Measurements from ENCODE around the gene CNTN4.
"Not testable (repeated sequence)": the region's sequence is repeated elsewhere in the genome, so short reads cannot be mapped to it uniquely, and the experiment has no call there.

Gene CNTN4

DNA sequence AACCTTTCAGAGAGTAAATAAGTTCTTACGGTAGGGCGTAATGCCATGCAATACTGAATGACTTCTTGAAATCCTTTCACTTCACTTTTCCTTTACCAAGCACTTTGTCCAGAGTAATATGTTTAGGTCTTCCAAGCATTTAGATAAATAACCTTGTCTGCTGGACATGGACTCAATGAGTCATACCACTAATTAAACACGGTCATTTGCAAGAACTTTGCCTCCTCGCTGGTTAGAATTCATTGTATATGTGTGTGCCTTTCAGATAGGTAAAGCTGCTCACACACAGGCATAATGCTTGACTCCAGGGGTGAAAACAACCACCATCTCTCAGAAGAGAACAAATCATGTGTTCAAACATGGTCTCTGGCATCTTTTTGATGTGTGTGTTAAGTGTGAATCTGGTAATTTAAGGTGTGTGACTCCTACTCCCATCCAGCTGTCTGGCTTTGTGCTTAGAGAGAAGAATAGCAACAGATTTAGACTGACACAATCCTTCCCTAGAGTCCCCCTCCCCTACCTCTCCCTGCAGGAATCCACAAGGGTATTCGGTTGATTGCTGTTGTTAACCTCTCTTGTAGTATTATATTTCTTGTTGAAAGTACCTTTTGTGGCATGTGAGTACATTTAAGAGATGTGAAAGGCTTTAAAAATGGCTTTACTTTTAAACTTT, 419.0 kb downstream of the CNTN4 start:
- DNase-seq (ENCODE audit: low spot score) = no peak

DNA sequence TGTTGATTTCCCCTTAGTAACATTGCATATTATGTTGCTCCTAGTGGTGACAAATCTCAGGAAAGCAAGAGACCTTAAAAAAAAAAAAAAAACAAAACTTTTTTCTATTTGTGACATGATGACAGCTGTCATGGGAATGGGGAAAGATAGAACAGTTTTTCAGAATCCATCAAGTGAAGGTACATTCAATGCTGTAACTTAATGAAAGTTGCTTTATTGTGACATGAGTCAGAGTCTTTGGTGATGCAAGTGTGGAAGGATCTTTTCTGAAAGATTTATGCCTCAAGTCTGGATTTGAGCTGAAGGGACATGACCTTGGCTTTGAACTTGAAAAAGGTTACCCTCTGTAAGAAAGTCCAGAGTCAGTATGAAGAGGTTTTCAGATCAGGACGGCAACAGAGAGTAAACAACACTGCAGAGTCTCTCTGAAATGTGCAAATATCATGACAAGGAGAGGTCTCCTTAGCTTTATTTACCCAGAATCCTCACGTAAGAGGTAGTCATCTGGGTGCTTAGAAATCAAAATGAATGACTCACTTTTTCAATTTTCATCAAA, 424.7 kb downstream of the CNTN4 start:
- no peak for DNase-seq (ENCODE audit: low spot score)

DNA sequence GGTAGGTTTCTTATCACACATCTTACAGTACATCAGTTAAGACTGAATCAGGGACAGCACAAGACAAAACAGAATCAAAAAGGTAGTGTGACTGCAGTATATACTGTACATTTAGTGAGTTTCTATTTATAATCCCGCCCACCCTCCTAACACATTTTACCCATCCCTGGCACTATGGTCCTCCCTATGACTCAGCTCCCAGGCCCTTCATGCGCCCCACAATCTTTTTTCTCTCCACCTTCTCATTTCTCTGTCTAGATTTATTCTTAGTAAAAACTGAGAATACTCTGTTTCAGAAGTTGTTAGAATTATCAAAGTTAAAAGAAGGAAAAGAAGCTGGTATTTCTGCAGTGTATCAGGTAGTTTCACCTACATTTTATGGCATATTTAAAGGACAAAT, 427.3 kb downstream of the CNTN4 start:
- DNase-seq (ENCODE audit: low spot score) = no peak

DNA sequence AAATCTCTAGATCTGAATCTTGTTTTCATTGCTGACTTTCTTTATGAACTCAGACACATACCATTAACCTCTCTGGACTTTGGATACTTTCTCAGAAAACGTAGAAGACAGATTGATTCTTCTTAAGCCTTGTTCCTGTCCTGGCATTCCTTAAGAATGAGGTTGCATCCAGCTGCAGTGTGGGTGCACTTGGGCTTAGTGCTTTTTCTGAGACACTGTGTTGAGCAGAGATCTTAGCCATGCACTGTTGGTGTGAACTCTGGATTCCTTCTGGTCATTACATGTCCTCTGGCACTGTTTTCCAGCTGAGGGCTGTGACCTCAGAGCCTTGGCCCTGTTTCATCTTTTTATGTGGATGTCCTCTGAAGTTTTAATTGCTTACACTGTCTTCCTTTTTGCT, 428.3 kb downstream of the CNTN4 start:
- no peak for DNase-seq (ENCODE audit: low spot score)

DNA sequence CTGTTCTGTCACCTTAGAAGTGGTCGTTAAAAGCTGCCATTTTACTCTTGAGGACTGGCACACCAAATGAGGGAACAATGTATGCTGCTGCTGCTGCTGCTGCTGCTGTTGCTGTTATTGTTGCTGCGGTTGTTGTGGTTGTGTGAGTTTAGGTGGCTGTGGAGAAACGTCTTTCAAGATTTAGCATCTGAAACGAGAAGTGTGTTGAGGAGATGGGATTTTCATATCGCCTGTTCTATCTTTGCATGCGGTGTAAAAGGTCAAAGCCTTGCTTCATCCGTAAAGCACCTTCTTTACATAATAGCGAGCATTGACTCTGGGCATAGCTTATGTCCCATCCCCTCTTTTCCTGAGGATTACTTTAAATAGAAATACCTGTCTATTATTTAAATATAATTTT, 428.7 kb downstream of the CNTN4 start:
- DNase-seq (ENCODE audit: low spot score) = not testable (repeated sequence)

DNA sequence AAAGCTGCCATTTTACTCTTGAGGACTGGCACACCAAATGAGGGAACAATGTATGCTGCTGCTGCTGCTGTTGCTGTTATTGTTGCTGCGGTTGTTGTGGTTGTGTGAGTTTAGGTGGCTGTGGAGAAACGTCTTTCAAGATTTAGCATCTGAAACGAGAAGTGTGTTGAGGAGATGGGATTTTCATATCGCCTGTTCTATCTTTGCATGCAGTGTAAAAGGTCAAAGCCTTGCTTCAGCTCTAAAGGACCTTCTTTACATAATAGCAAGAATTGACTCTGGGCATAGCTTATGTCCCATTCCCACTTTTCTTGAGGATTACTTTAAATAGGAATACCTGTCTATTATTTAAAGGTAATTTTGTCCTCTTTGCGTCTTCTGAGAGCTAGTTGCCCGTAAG, 436.1 kb downstream of the CNTN4 start:
- not testable (repeated sequence) for DNase-seq (ENCODE audit: low spot score)

DNA sequence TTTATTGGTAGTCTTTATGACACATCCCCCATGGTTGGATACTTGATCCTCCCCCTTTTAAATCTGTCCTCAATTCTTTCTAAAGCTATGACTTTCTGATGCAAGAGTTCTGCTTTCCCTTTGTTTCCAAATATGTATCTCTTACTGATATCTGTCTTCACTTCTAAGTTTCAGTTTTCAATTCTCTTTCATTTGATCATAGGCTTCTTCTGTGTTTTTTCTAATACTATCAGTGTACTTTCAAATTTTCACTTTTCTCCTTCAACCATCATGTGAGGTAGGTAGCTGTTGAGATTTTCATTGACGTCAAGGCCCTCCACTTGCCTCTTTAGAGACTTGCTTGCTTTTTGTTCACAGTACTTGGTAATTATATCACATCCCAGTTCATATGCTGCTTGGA, 436.5 kb downstream of the CNTN4 start:
- no peak for DNase-seq (ENCODE audit: low spot score)

DNA sequence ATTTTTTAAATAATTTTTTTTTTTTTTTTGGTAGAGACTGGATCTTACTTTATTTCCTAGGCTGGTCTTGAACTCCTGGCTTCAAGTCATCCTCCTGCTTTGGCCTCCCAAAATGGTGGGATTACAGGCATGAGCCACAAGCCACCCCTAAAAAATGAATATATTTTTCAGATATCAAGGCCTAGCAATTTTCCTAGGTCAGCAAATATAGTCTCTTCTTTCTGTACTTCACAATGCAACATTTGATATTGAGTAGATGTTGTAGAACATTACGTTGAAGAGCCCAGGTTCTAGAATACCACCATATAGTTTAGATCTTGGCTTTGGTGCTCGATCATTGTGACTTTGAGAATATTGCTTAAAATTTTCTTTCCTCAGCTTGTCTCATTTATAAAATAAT, 437.9 kb downstream of the CNTN4 start:
- DNase-seq (ENCODE audit: low spot score) = no peak

DNA sequence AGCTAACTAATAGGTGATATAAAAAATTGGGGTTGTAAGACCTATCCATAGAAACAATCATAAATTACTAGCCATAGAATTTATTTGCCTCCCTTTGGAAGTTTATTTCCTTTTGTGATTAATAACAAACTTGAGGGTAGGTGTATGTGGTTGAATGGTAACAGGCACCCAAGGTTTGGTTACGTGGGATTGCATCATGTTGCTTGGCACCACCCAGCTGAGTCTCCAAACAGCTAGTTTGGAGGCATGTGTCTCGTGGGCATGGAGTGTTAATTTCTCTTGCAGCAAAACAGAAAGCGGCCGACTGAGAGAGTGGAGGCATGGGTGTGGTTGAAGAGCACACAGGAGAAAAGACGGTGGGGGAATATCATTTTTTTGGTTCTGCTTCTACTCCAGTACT, 441.4 kb downstream of the CNTN4 start:
- DNase-seq (ENCODE audit: low spot score) = no peak

DNA sequence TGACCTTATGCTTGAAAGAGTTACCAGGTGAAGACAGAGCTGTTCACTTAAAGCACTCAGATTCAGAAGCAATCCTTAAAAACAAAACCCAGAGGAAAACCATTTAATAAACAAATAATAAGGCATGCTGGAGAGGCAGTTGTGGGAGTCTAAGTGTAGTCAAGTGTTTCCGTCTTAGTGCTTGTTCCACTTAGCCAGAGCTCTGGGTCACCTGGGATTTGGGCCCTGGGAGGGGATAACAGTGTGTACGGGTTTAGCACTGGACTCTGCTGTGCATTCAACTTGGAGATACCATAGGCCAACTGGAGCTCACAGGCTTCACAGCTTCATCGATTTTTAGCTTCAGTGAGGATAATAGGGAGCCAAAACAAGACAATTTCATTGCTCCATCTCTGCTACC, 444.6 kb downstream of the CNTN4 start:
- no peak for DNase-seq (ENCODE audit: low spot score)

DNA sequence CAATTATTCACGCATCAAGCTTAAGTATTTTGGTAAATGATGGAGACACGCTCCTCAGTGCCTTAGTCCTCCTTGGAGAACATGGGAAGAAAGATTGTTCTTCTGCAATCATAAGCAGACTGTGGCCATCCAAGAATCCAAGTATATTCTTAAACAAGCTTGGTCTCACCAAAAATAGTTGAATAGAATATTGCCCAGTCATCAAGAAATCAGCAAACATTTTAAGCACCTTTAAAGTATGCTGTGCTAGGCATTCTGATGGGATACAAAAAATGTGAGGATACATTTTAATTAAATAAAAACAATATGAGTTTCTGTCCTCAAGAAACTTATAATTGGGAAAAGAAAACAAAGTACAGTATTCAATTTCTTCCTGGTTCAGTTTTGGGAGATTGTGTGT, 445.5 kb downstream of the CNTN4 start:
- no peak for DNase-seq (ENCODE audit: low spot score)

DNA sequence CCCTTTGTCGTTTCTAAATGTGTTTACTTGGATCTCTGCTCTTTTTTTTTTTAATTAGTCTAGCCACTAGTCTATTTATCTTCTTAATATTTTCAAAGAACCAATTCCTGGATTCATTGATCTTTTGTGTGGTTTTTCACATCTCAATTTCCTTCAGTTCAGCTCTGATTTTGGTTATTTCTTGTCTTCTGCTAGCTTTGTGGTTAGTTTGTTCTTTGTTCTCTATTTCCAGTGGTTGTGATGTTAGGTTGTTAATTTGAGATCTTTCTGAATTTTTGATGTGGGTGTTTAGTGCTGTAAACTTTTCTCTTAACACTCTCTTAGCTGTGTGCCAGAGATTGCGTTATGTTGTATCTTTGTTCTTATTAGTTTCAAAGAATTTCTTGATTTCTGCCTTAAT, 446.1 kb downstream of the CNTN4 start:
- no peak for DNase-seq (ENCODE audit: low spot score)

DNA sequence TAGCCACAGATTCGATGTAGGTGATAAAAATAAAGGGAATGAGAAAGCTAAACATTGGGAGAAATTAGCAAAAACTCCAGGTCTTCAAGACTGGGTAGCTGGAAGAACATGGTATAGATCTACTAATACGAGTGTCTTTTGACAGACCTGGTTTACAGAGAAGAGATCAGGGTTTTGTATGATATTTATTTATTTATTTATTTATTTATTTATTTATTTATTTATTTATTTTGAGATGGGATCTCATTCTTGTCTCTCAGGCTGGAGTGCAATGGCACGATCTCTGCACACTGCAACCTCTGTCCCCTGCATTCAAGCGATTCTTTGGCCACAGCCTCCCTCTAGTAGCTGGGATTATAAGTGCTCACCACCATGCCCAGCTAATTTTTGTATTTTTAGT, 448.4 kb downstream of the CNTN4 start:
- DNase-seq (ENCODE audit: low spot score) = no peak

DNA sequence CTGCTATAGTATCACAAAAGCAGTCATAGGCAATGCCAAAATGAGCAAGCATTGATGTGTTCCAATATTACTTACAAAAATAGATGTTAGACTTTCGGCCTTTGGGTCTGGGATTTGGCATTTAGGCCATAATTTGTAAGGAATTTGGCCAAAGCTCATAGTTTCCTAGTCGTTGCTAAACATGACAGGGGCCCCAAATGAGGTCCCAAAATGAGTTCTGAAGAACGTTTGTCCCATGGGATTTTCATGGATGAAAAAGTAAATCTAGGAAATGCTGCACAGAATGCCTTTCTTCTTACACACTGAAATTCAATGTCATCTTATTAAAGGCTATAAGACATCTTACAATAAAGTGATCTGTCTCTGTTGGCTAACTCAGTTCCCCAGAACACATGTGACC, 456.0 kb downstream of the CNTN4 start:
- DNase-seq (ENCODE audit: low spot score) = no peak

DNA sequence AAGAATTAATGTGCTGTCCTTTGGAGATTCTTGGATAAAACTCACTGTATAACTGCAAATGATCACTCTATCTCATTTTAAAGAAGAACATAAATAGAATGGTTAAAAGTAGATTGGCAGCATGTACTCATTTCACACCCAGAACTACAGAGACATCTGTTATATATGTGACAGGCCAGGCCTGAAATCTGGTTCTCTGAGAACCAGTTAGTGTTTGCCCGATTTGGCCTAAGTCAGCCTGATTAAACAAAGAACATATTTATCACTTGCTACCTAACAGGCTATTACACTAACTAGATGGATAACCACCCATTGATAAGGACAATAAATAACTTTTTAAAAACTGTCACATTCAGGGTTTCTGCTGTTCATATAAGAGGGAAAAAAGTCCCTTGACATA, 460.1 kb downstream of the CNTN4 start:
- DNase-seq (ENCODE audit: low spot score) = no peak

DNA sequence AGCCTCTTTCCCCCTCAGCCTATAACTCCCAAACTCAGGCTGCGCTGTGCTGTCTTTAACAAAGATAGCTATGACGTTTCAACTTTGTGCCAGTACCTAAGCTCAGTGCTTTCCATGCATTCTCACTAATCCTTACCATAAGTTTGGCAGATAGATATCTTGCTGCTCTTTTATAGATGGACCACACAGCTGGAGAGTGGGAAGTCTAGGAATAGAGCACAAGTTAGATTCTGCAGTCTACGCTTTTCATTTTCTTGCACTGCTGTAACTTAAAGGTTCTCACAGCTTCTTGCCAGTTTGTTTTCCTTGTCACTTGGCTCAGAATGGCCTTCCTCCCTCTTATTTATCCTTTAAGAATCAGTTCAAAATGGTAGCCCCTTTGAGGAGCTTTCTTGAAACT, 468.8 kb downstream of the CNTN4 start:
- DNase-seq (ENCODE audit: low spot score) = no peak

DNA sequence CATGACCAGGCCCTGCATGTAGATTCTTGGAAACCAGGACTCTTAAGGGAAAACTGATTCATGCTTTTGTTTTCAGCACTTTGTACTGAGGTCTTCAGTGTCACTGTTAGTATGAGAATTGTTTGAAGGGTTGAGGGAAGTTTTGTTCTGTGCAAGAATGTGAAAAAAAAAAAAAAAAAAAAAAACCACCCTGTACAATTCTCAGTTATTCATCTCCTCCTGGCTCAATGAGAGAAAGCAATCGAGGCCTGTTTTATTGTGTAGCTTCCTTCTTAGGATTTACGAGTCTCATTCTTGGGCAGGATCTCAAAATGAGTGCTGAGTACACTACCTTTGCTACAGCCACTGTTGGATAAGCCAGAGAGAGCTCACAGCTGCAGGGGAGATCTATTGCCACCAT, 469.5 kb downstream of the CNTN4 start:
- DNase-seq (ENCODE audit: low spot score) = no peak

DNA sequence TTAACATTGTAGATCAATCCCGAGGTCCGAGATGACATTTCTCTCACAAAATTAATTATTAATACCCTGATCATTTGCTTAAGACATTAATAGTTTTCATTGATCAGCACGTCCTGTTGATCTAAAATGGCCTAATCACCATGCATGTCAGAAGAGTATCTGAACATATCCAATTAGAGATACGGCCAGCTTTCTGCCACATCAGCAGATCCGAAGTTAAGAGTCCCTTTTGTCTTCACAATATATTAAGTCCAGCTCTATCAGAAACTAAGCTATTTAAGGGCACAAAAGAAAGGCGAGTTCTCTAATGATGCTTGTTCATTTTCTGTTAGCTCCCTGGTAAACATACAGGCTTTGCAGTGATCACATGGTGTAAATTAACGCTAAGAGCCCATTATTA, 470.3 kb downstream of the CNTN4 start:
- DNase-seq (ENCODE audit: low spot score) = no peak

DNA sequence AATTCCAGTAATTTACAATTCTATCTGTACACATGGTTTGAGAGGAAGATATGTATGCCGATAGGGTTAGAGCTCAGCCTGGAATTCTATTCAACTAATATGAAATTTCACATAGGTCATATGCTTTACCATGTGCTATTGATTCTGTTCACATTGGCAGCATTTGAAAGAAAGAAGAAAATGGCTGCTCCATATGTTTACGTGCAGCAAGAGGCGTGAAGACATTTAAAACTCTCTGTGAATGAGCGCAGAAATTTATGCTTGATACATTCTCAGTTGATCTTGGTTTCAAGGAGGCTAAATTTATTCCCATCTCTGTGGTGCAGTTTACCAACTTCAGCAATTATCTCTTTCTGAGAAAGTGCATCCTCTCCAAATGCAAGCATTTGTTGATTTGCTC, 478.9 kb downstream of the CNTN4 start:
- DNase-seq (ENCODE audit: low spot score) = no peak

DNA sequence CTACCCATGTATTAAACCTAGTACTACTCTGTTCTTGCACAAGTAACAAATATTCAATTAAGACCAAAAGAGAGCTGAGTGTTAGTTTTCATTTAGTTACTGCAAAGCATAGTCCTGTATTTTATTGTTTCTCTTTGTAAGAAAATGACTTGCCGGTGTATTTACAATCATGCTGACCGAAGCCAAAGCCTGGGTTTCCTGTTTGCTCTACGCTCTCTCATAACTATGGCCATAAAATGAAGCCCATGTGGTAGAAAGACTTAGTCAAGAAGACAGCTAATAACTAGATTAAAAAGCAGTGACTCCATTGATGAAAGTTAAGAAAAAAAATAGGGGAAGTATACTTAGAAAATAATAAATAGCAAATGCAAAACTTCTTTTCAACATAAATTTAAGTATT, 479.9 kb downstream of the CNTN4 start:
- DNase-seq (ENCODE audit: low spot score) = no peak

DNA sequence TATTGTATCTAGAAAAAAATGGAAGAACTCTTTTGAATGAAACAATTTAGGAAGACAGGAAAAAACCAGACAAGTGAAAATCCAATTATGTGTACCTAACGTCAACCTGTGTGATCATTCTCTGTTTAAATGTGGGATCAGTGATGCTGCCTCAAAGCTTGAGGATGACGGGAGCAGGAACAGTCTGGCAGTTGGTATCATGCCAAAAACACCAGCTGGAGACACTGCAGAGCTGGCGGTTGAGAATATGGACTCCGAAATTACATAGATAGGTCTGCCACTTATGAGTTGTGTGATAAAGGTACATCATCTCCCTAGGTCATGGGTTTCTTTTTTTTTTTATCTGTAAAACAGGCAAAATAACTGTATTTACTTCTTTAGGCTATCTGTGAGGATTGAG, 480.5 kb downstream of the CNTN4 start:
- DNase-seq (ENCODE audit: low spot score) = no peak

DNA sequence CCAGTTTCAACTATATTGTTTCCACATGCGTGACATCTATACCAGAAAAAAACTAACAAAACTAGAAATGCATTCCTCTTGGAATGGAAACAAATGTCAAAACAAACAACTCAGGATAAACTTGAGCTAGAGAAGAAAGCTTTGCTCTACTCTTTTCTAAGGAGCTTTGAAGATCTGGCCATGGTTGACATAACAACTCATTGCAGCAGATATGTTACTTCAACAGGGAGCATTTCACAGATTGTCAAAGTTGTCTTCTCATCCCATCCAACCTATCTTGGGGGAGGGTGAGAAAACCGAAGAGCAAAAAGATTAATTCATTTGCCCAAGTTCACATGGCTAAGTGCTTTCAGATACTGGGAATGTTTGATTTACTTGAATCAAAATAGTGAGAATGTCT, 484.4 kb downstream of the CNTN4 start:
- no peak for DNase-seq (ENCODE audit: low spot score)

DNA sequence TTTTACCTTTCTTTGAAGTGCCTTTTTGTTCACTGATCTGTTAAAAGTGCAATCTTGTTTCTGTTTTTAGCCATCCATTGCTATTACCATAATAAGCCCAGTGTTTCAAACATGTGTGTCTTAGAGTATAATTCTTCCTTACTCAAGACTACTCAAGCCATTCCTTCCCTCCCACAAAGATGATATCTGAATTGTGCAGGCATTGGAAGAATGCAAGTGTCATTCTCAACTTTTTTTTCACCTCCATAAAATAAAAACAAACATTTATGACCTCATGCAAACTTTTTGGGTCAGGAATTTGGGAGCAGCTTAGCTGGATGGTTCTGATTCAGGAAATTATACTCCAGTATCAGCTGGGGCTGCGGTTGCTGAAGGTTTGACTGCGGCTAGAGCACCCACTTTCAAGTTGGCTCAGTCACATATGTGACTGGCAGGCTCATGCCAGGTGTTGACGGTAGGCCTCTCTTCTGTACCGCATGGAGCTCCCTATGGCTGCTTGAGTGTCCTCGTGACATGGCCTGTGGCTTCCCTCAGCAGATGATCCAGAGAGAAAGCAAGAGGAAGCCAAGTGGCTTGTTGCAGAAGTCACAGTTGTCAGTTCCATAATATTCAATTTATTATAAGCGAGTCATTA, 490.8 kb downstream of the CNTN4 start:
- no peak for DNase-seq (ENCODE audit: low spot score)

DNA sequence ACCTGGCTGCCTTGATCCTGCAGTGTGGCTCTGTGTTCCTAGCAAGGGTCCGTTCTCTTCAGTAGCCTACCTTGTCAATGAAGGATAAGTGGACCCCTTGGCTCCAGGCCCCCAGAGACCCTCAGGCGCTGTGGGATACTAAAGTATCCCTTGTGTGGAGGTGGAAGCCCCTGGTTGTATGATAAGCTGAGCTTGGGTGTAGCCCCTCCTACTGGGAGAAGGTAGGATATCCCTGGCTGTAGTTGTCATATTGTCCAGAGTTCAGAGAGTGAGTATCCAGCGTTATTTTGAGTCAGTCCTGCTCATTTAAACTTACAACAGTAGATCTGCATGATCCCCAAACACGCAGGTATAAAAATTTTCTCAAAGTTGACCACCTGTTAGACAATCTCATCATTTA, 496.8 kb downstream of the CNTN4 start:
- no peak for DNase-seq (ENCODE audit: low spot score)

Measured in COLO829 (cell line).